ENCODE results near the gene OR52B6. TPM values are rescaled to one million over a fixed set of nuclear protein-coding genes. Genes with fewer than 3 reads are reported as not detected.

OR52B6 gene
- total RNA-seq, 2 experiments from 2014 or later = not detected

DNA sequence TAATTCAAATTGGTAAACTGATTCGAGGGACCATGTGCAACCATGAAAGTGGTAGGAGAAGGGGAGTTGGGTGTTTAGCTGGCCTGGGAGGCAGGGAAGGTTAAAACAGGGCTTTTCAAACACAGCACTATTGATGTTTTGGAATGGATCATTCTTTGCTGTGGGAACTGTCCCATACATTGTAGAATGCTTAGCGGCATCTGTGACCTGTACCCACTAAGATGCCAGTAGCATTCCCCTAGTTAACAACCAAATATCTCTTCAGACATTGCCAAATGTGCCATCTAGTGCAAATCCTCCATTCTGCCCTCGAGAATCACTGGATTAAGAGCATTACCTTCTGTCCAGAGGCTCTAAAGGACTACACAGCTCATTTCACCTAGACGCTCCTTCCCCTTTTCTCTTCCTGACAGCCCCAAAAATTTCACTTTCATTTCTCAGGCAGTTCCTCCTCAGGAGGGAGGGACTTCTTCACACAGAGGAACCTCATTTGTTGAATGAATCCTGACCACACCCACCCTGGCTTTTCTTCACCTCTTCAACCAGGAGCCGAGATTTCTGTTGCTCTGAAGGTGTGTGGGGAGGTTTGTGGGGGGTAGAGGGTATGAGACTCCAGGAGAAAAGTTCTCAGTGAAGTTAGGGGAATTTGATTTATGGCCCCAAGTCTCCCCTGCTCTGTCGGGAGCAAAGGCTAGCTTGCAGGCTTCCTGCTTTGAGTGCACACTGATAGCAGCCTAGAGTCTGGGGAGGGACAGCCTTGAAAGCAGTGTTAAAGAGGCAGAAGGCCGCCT, 44.0 kb downstream of the OR52B6 start, which contains the start of gene TRIM34:
Gene TRIM34 (plus strand): TSS at position 513 of the 791 bp plus-strand sequence. CDS start 7,331 bp downstream, outside the sequence.
- Mint-ChIP-seq H3K27me3 (no peaks in the 10 kb centered on the region), H3K27ac (peak within 1 kb of the TSS; percentile 95), H3K4me3 (peak within 1 kb of the TSS; percentile 93), H3K4me1 (ENCODE audit: low read depth) (peaks cover 45% of the 10 kb centered on the region), H3K36me3 (ENCODE audit: low read depth) (peaks cover 5% of the 10 kb centered on the region), H3K9me3 (no peaks in the 10 kb centered on the region)
- ATAC-seq (peak; percentile 97), DNase-seq (peak; percentile 73)
- ChIA-PET POLR2A (interaction anchor here (0.6 to 1.6 kb wide), 3 partner anchors 60 to 65 kb away, joined by 3 to 9 read pairs (median 7); partner anchors contain the start of genes TRIM22 and TRIM5), CTCF (interaction anchor here (1.2 to 1.9 kb wide), 2 partner anchors 25 to 70 kb away, joined by 4 read pairs; no protein-coding TSS in a partner anchor)
- TF ChIP-seq, protein P1, sequence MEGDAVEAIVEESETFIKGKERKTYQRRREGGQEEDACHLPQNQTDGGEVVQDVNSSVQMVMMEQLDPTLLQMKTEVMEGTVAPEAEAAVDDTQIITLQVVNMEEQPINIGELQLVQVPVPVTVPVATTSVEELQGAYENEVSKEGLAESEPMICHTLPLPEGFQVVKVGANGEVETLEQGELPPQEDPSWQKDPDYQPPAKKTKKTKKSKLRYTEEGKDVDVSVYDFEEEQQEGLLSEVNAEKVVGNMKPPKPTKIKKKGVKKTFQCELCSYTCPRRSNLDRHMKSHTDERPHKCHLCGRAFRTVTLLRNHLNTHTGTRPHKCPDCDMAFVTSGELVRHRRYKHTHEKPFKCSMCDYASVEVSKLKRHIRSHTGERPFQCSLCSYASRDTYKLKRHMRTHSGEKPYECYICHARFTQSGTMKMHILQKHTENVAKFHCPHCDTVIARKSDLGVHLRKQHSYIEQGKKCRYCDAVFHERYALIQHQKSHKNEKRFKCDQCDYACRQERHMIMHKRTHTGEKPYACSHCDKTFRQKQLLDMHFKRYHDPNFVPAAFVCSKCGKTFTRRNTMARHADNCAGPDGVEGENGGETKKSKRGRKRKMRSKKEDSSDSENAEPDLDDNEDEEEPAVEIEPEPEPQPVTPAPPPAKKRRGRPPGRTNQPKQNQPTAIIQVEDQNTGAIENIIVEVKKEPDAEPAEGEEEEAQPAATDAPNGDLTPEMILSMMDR (IDR thresholded peaks at IDR 0.05) = no peak
- intact Hi-C loops (cut with micrococcal nuclease) = loop anchor here (2.0 kb wide), 1 partner anchor 60 kb away; the partner anchor contains the start of gene TRIM5

DNA sequence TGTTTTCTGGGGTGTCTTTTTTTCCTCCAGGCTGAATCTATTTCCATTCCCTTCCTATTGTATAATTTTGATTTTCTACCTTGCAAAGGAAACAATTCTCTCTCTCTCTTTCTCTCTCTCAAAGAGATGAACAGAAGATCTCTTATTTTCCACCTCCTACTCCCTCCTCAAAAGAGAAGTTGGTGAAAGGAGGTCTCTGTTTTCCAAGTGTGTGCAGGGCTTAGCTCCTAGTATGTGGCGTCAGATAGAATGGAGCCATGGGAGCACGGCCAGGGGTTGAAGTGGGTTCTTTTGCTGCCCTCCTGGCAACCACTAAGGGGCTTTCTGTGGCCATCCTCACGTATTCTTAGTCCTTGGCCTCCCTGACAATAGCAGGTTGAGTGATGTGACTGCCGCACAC, 44.6 kb downstream of the OR52B6 start:
- ChIA-PET POLR2A (interaction anchor here (1.6 kb wide), 1 partner anchor 65 kb away, joined by 9 read pairs; the partner anchor contains the start of gene TRIM22), CTCF (interaction anchor here (1.2 to 1.9 kb wide), 2 partner anchors 25 to 70 kb away, joined by 4 read pairs; no protein-coding TSS in a partner anchor)
- H3K4me1 Mint-ChIP-seq (ENCODE audit: low read depth) = peaks cover 47% of the 10 kb centered on the region
- no peak for ATAC-seq
- peak overlapping the region; percentile 93 for H3K4me3 Mint-ChIP-seq
- peaks cover 7% of the 10 kb centered on the region for H3K36me3 Mint-ChIP-seq (ENCODE audit: low read depth)
- H3K27ac Mint-ChIP-seq = peak overlapping the region; percentile 95
- H3K9me3 Mint-ChIP-seq = no peaks in the 10 kb centered on the region
- peak; percentile 15 for DNase-seq
- intact Hi-C loops (cut with micrococcal nuclease) = loop anchor here (2.0 kb wide), 1 partner anchor 60 kb away; the partner anchor contains the start of gene TRIM5
- H3K27me3 Mint-ChIP-seq = no peaks in the 10 kb centered on the region
- TF ChIP-seq, protein P1 (IDR thresholded peaks at IDR 0.05) = no peak

DNA sequence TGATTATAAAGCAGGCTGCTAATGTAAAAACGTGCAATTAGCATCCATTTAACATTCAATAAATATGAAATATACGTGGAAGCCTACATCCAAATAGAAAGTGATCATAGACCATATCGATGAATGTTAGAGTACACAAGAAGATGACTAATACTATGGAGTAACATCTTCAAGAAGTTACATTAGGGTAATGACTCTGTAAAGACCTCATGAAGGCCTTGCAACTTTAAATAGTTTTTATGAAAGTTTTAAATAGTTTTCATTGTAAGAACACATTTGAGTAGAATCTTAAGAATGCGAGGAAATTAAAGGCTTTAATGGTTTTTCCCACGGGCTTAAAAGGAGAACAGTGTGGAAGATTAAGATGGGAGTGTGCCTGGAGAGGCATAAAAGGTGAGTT, 45.5 kb downstream of the OR52B6 start:
- no peak for ATAC-seq
- intact Hi-C loops (cut with micrococcal nuclease) = no loop called here
- Mint-ChIP-seq H3K27me3 (no peaks in the 10 kb centered on the region), H3K4me3 (peak overlapping the region; percentile 93), H3K9me3 (no peaks in the 10 kb centered on the region), H3K4me1 (ENCODE audit: low read depth) (peaks cover 54% of the 10 kb centered on the region), H3K27ac (peak overlapping the region; percentile 95), H3K36me3 (ENCODE audit: low read depth) (peaks cover 7% of the 10 kb centered on the region)
- ChIA-PET CTCF (interaction anchor here (1.3 to 1.9 kb wide), 3 partner anchors 11 to 69 kb away, joined by 3 to 5 read pairs (median 4); no protein-coding TSS in a partner anchor), POLR2A (no interaction called here)
- no peak for DNase-seq
- TF ChIP-seq, protein P1 (IDR thresholded peaks at IDR 0.05) = no peak

- ChIA-PET POLR2A (no interaction called here), CTCF (no interaction called here)
- TF ChIP-seq, protein P1 (IDR thresholded peaks at IDR 0.05) = no peak
- intact Hi-C loops (cut with micrococcal nuclease) = no loop called here
- no peak for DNase-seq
- peaks cover 47% of the 10 kb centered on the region for H3K4me1 Mint-ChIP-seq (ENCODE audit: low read depth)
- no peak overlapping the region for H3K4me3 Mint-ChIP-seq
- H3K27ac Mint-ChIP-seq = peak overlapping the region; percentile 47
- H3K9me3 Mint-ChIP-seq = no peaks in the 10 kb centered on the region
- peaks cover 32% of the 10 kb centered on the region for H3K36me3 Mint-ChIP-seq (ENCODE audit: low read depth)
- ATAC-seq = no peak
- no peaks in the 10 kb centered on the region for H3K27me3 Mint-ChIP-seq
These were observed 50.7 kb downstream of the OR52B6 start for GRCh38 chr11:5631417-5631816.

Other genes starting within 250 kb of the OR52B6 start
- not detected for gene OR51B5, start 237.4 kb upstream of the OR52B6 start, total RNA-seq
- not detected for gene OR51B6, start 229.4 kb upstream of the OR52B6 start, total RNA-seq
- not detected for gene OR51M1, start 197.1 kb upstream of the OR52B6 start, total RNA-seq
- gene OR51Q1, start 158.8 kb upstream of the OR52B6 start, total RNA-seq = not detected
- not detected for gene OR51I1, start 139.4 kb upstream of the OR52B6 start, total RNA-seq
- gene OR51I2, start 131.6 kb upstream of the OR52B6 start, total RNA-seq = not detected
- not detected for gene OR52D1, start 92.2 kb upstream of the OR52B6 start, total RNA-seq
- gene UBQLN3, start 70.9 kb upstream of the OR52B6 start, total RNA-seq = not detected
- gene UBQLNL, start 64.2 kb upstream of the OR52B6 start, total RNA-seq = under 1 TPM in 1 of 2 experiments, not detected in 1; 0.25 TPM
- not detected for gene OR52H1, start 32.3 kb upstream of the OR52B6 start, total RNA-seq
- gene TRIM6, start 15.8 kb downstream of the OR52B6 start, total RNA-seq = under 1 TPM; 0.32 to 0.47 TPM
- gene TRIM34, start 44.1 kb downstream of the OR52B6 start, total RNA-seq = 1 to 10 TPM; 8.5 to 9.3 TPM
- 10 to 100 TPM; 21.5 TPM for gene TRIM5, start 104.2 kb downstream of the OR52B6 start, total RNA-seq
- gene TRIM22, start 108.9 kb downstream of the OR52B6 start, total RNA-seq = 100 to 1,000 TPM; 138 to 149 TPM
- gene OR56B1, start 155.6 kb downstream of the OR52B6 start, total RNA-seq = under 1 TPM in 1 of 2 experiments, not detected in 1; 0.25 TPM
- gene OR52N4, start 173.4 kb downstream of the OR52B6 start, total RNA-seq = 1 to 10 TPM in 1 of 2 experiments, under 1 TPM in 1; 0.47 to 1.1 TPM
- gene OR52N5, start 202.5 kb downstream of the OR52B6 start, total RNA-seq = not detected
- gene OR52N1, start 210.4 kb downstream of the OR52B6 start, total RNA-seq = not detected
- not detected for gene OR52N2, start 228.0 kb downstream of the OR52B6 start, total RNA-seq